ENCODE results near the gene FAM53A. TPM values are rescaled to one million over a fixed set of nuclear protein-coding genes. Genes with fewer than 3 reads are reported as not detected.
A peak's percentile ranks its signal among the peaks of the same experiment; 100 is the strongest.

The FAM53A gene
- total RNA-seq, 1 experiment from 2014 or later: 1.7 TPM

DNA sequence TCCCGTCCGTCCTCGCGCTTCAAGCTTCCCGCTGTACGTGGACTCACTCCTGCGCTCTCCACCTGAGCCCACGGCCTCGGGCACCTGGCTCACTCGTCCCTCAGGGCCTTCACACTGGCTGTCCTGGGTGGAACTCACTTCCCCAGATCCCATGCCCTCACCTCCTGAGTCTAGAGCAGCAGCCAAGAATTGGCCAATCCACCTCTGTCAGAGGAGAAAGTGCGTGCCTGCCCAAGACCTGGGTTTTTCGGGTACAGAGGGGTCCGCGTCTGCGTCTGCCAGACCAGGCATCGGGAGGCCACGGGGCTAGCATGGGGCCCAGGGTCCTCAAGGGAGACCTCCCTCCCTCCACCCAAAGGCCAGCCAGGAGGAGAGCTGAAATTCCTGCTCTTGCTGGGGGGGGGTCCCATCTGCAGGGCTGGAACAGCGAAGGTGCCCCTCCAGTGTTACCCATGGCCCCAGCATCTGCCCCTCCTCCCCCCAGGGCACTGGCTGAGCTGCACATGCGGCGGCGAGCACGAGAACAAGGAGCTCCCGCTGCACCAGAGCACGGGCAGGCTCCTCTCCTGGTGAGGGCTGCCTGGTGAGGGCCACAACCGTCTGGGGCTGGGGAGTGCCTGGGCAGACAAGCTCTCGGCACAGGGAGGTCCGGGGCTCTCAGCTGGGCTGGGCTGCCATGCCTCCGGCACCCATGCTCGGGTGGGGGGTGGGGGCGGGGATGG lies 47.5 kb downstream of the FAM53A start:
- in situ Hi-C loops (cut with HindIII; ENCODE audit: low pct_unique_long_range_greater_than_20kb, low sequenced_read_pairs): no loop called here
- no peak for DNase-seq (ENCODE audit: low read depth, low spot score)

DNA sequence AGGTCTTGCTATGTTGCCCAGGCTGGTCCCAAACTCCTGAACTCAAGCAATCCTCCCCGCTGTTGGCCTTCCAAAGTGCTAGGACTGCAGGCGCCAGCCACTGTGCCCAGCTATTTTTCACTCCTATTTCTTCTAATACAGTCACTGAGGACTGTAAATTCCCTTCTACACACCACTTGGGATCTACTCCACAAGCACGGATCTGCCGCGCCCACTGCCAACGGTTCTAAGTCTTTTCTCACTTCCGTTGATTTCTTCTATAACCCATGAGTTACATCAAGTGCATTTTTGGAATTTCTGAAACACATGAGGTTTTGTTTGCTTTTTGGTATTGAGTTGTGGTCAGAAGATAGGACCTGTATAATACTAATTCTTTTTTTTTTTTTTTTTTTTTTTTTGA lies 48.6 kb downstream of the FAM53A start:
- in situ Hi-C loops (cut with HindIII; ENCODE audit: low pct_unique_long_range_greater_than_20kb, low sequenced_read_pairs): no loop called here
- peak; percentile 1 for DNase-seq (ENCODE audit: low read depth, low spot score)

DNA sequence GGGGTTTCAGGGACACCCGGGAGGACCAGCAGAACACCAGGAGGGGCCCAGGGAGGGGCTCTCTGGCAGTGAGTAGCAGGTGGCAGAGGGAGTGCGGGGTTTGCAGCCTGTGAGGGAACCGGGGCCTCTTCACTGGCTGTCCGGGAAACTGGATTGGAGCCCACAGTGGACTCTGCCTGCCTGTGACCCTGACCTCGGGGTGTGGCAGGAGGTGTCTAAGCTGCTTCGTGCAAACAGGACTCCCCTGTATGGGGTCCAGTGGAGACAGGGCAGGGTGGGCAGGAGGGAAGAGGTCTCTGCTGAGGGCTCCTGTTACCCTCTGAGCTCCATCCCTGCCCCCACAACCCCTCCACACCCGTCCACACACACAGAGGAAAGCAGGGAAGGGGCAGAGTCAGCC lies 50.1 kb downstream of the FAM53A start:
- no peak for DNase-seq (ENCODE audit: low read depth, low spot score)
- in situ Hi-C loops (cut with HindIII; ENCODE audit: low pct_unique_long_range_greater_than_20kb, low sequenced_read_pairs): no loop called here

DNA sequence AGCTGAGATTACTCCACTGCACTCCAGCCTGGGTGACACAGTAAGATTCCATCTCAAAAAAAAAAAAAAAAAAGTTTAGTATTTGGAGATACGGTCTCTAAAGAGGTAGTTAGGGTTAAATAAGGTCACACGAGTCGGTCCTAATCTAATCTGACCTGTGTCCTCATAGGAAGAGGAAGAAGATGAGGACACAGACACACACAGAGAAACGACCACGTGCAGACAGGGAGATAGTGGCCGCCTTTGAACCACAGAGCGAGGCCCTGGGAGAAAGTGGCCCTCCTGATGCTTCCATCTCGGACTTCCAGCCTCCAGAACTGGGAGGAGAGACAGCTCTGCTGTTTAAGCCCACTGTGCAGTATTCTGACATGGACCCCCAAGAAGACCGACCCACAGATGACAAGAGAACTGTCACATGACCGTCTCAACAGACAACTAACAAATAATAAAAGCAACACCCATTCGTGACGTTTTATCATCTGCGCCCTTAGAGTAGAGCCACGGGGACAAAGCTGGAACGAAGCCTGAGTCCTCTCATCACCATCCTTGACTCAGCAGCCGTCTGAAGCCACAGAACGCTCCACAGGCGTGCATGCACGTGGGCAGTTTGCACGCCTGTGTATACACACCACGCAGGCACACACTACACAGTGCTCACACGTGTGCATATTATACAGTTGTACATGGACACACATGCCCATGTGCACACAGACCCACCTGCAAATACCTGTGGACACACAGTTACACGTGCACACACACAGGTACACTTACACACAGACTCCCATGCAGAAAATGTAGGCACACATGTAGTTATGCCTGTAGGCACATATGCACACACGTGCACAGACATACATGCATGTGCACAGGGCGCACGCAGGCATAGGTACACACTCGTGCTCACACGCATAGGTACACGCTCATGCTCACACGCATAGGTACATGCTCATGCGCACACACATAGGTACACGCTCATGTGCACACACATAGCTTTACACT lies 51.7 kb downstream of the FAM53A start:
- in situ Hi-C loops (cut with HindIII; ENCODE audit: low pct_unique_long_range_greater_than_20kb, low sequenced_read_pairs): no loop called here
- no peak for DNase-seq (ENCODE audit: low read depth, low spot score)

DNA sequence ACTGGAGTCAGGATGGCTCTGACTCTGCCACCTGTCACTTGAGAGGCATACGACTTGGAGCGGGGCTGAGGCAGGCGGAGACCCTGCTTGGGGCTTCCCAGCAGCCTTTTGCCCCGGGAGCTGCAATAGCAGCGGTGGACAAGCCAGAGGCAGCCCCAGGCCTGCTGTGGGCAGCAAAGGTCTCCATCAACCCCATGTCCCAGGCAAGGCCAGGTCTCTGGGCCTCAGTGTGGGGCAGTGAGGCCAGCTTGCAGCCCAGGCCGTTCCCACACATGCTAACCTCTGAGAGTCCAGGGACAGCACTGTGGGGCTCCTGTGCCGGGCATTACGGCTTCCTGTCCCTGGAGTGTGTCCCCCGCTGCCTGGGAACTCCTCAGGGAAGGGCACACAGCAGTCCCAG lies 53.0 kb downstream of the FAM53A start:
- DNase-seq (ENCODE audit: low read depth, low spot score): no peak
- in situ Hi-C loops (cut with HindIII; ENCODE audit: low pct_unique_long_range_greater_than_20kb, low sequenced_read_pairs): no loop called here

DNA sequence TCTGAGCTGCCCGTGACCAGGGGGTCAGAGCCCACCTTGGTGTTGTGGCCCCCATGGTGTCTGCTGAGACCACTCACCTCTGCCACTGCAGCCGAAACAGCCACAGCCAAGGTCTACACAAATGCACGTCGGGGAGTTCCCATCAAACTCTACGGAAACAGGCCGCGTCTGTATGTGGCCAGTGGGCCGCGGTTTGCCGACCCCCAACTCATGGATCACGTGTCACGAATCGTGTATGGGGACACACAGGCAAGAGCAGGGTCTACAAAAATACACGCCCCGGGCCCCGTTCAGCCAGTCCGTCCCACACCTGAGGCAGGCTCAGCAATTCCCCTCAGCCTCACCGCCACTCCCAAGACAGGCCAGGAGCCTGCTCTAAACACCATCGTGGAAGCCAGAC lies 53.8 kb downstream of the FAM53A start:
- in situ Hi-C loops (cut with HindIII; ENCODE audit: low pct_unique_long_range_greater_than_20kb, low sequenced_read_pairs): no loop called here
- no peak for DNase-seq (ENCODE audit: low read depth, low spot score)

DNA sequence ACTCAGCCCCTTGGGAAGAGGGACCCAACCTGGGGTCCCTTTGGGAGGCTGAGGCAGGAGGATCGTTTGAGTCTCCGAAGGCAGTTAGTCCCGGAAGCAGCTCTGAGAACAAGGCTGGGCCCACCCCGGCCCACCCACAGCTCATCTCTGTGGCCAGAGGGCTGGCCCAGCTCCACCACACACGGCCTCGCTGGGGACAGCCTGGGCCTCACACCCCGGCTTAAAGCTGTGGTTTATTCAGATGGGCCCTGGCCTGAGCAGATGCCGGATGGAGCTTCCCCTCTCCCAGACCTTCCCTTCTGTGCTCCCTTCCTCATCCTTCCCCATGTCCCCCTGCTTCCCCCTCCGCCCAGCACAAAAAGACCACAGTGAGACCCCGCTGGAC lies 54.4 kb downstream of the FAM53A start:
- DNase-seq (ENCODE audit: low read depth, low spot score): no peak
- in situ Hi-C loops (cut with HindIII; ENCODE audit: low pct_unique_long_range_greater_than_20kb, low sequenced_read_pairs): no loop called here

DNA sequence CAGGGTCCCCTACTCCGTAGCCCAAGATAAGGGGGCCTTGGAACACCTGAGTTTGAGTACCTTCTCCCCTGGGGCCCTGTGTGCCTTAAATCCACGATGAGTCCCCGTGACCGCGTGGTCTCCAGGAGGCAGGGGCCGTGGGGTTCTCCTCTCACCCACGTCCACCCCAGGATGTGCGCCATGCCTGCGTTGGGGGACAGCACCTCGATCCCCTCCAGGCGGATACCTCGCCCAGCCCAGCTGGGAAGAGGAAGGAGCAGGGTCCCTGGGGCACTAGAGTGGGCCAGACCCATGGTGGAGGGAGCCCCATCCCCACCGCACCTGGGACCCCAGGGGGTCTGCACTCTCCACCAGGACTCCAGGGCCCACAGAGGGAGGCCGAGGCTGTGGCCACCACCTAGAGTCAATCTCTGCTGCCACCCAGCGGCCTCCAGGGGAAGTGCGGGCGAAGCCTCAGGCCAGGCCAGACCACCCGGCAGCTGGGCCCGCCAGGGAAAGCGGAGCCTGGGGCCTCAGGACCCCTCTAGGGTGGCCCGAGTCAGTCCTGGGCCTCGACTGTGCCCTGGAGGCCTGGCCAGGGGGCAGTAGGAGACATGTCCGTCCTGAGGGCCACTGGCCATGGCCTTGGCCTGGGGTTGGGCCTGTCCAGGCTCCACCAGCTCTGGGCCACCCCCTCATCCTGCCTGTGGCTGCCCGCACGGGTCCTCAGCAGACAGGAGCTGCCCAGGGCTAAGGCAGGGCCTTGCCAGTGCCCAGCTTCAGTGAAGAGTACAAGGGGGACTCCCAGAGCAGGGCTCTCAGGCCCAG lies 55.0 kb downstream of the FAM53A start:
- in situ Hi-C loops (cut with HindIII; ENCODE audit: low pct_unique_long_range_greater_than_20kb, low sequenced_read_pairs): no loop called here
- peak; percentile 46 for DNase-seq (ENCODE audit: low read depth, low spot score)

DNA sequence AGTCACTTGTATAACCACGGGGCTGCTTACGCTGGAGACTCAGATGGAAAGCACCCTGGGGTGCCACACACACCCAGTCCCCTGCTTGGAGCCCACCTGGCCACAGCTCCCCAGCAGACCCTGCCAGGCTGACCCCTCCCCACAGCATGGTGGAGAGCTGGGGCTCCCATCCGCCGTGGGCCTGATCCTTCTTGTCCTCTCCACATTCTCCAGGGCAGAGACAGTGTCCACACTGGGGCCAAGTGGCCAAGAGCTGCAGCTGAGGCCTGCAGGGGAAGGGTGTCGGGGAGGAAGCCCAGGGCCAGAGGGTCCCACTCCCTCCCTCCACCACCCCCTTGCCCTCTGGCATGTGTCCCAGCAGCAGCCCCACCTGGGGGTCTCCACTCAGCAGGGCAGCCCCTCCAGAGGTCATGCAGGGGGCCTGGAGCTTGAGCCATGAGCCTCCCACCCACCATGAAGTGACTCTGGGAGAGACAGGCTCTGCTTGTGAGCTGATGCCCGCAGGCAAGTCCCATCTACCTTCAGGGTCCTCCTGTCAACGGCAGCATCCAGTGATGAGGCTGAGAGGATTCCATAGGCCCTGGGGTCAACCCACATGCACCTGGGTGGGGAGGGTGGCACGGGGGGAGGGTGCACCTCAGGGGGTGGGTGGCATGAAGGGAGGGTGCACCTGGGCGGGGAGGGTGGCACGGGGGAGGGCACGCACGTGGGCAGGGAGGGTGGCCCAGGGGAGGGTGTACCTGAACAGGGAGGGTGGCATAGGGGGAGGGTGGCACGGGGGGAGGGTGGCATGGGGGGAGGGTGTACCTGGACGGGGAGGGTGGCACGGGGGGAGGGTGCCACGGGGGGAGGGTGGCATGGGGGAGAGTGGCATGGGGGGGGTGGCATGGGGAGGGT lies 56.4 kb downstream of the FAM53A start:
- in situ Hi-C loops (cut with HindIII; ENCODE audit: low pct_unique_long_range_greater_than_20kb, low sequenced_read_pairs): no loop called here

DNA sequence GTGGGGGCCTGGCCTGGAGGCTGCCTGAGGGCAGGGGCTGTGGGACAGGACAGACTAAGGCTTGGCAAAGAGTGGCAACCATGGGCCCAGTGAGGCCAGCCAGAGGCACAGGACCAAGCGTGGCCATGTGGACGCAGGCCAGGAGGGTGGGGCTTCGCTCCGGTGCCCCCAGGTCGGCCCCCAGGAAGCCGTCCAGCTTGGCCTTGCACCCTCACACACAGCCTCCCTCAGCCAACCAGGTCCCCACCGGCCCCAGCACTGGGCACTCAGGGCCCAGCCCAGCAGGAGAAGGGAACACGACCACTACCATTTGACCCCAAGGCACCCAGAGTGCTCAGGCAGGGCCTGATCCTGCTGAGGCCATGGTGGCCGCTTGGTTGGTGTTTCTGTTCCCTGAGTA lies 57.2 kb downstream of the FAM53A start:
- no peak for DNase-seq (ENCODE audit: low read depth, low spot score)
- in situ Hi-C loops (cut with HindIII; ENCODE audit: low pct_unique_long_range_greater_than_20kb, low sequenced_read_pairs): no loop called here

More for the DNA sequence above, 56.4 kb downstream of the FAM53A start:
- DNase-seq (ENCODE audit: low read depth, low spot score): no peak

DNA sequence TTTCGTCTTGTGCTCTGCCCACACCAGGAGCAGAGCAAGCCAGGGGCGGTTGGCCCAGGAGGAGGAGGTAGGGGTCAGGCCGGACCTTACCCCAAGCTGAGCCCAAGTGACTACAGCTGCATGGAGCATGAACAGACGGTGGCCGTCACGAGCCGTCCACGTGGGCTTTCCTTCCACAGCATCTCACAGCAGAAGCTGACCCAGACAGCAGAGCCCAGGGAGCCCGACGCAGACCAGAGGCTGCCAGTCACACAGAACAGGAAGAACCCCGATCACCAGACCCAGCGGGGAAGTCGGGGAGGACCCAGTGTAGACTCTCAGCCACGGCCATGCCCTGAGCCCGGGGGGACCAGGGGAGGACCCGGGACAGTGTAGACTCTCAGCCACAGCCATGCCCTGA lies 58.0 kb downstream of the FAM53A start:
- no peak for DNase-seq (ENCODE audit: low read depth, low spot score)
- in situ Hi-C loops (cut with HindIII; ENCODE audit: low pct_unique_long_range_greater_than_20kb, low sequenced_read_pairs): no loop called here

DNA sequence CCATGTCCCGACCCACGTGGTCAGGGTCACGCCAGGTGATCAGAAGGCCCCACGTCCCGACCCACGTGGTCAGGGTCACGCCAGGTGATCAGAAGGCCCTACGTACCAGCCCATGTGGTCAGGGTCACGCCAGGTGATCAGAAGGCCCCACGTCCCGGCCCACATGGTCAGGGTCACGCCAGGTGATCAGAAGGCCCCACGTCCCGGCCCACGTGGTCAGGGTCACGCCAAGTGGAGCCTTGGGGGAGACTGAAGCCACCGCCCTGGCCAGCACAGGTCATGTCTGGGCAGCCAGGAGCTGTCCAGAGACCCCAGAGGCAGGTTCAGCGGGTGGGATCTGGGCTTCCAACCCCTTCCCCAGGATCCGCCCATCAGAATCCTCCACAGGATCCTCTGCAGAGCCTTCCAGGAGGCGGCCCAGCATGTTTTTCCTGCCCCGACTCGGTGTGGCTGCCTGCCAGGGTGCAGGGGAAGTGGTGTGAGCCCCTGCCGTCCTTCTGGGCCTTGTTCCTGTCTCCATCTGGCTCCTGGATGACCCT lies 58.4 kb downstream of the FAM53A start:
- in situ Hi-C loops (cut with HindIII; ENCODE audit: low pct_unique_long_range_greater_than_20kb, low sequenced_read_pairs): no loop called here
- no peak for DNase-seq (ENCODE audit: low read depth, low spot score)

DNA sequence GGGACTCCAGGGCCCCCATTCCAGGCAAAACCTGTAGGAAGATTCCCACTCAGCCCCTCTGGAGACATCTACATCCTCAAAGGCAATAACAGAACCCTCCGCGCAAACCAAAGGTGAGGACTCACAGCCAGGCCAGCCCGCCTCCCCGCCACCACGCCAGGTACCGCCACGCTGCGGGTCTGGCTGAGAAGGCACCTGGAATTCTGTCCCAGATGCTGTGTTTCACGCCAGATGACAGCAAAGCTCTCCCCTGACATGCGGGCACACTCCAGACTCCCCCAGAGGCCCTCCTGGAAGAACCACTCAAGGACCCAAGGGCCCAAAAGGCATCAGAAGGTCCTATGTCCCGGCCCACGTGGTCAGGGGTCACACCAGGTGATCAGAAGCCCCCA lies 59.6 kb downstream of the FAM53A start:
- in situ Hi-C loops (cut with HindIII; ENCODE audit: low pct_unique_long_range_greater_than_20kb, low sequenced_read_pairs): no loop called here

DNA sequence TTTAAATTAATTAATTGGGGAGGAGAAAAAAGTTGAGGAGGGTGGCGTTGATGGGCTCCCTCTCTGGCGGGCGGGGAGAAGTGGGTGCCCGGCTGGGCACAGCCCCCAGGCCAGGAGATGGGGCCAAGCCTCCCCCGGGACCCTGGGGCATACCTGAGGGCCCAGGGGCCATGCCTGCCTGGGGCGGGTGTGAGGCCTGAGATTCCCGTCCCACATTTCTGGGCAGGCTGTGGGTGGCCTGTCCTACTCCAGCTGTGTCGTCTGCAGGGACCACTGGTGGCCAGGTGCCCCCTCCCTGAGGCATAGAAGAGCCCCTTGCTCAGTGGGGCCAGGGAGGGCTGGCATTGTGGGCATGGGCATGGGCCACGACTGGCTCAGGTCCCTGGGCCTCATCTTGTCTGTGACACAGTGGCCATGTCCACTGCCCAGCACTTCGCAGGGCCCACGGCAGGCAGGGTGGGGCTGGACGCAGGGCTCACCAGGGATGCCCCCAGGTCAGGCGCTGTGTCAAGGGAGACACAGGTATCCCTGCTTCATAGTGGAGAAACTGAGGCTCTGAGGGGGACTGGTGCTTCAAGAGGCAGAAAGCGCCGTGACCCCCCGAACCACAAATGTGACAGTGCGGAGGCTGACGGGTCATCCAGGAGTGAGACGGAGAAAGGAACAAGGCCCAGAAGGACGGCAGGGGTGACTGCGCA lies 60.1 kb downstream of the FAM53A start:
- no peak for DNase-seq (ENCODE audit: low read depth, low spot score)
- in situ Hi-C loops (cut with HindIII; ENCODE audit: low pct_unique_long_range_greater_than_20kb, low sequenced_read_pairs): no loop called here

More for the DNA sequence above, 59.6 kb downstream of the FAM53A start:
- no peak for DNase-seq (ENCODE audit: low read depth, low spot score)

DNA sequence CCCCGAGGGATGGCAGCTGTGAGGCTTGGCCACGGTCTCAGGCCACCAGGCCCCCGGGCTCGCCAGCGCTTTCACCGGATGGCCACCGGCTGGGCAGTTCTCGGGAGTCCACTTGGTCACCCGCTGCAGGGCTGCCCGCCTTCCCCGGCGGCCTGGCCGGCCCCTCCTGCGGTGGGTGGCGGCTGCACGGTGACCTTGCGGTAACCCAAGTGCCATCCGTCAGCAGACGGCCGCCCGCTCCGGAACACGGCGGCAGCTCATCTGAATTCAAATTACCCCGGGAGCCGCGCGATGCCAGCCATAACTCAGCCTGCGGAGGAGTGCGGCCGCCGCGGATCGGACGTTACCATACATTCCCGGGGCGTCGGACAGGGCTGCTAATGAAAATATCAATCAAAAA lies 60.7 kb downstream of the FAM53A start:
- no peak for DNase-seq (ENCODE audit: low read depth, low spot score)
- in situ Hi-C loops (cut with HindIII; ENCODE audit: low pct_unique_long_range_greater_than_20kb, low sequenced_read_pairs): no loop called here

DNA sequence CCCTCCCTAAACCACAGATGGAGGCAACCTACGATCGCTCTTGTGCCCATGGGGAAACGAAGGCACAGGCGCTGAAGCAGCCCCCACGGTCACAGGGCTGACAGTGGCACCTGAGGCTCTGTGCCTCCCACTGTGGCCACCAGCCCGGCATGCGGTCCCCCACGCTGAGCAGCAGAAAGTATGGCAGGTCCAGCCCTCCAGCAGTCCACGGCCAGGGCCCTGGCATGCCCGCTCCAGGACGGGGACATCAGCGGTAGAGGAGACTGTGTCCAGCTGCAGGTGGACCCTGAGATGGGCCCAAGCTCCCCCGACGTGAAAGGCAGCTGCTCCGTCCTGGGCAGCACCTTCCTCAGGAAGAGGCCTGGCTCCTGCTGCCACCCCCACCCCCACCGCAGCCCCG lies 61.2 kb downstream of the FAM53A start:
- in situ Hi-C loops (cut with HindIII; ENCODE audit: low pct_unique_long_range_greater_than_20kb, low sequenced_read_pairs): no loop called here
- no peak for DNase-seq (ENCODE audit: low read depth, low spot score)
